HG02759 (cell line): ENCODE data around the gene ADGRV1.
"Not testable (repeated sequence)": the region's sequence is repeated elsewhere in the genome, so short reads cannot be mapped to it uniquely, and the experiment has no call there.

Experiments used
- ATAC-seq: cut with Tn5 transposase; IDR thresholded peaks from one replicate; pipeline ENCODE4 v1.9.1; 2021; ENCODE audit warnings: mild to moderate bottlenecking, moderate library complexity; ENCODE audit not compliant: unreplicated experiment

Gene ADGRV1

GRCh38 chr5:90802474-90803317 is 244.1 kb downstream of the ADGRV1 start:
- peak; percentile 87 for ATAC-seq

GRCh38 chr5:90803381-90803780 is 244.8 kb downstream of the ADGRV1 start:
- no peak for ATAC-seq

GRCh38 chr5:90803876-90804275 is 245.3 kb downstream of the ADGRV1 start:
- no peak for ATAC-seq

- ATAC-seq = no peak
Measured at GRCh38 chr5:90807496-90807895, 248.9 kb downstream of the ADGRV1 start.

GRCh38 chr5:90809311-90810056 is 250.9 kb downstream of the ADGRV1 start:
- ATAC-seq = no peak

GRCh38 chr5:90810211-90810610 is 251.6 kb downstream of the ADGRV1 start:
- ATAC-seq = no peak

GRCh38 chr5:90813392-90813791 is 254.8 kb downstream of the ADGRV1 start:
- no peak for ATAC-seq

GRCh38 chr5:90822062-90822461 is 263.5 kb downstream of the ADGRV1 start:
- ATAC-seq = not testable (repeated sequence)

GRCh38 chr5:90824436-90824835 is 265.8 kb downstream of the ADGRV1 start:
- ATAC-seq = no peak

GRCh38 chr5:90830058-90830457 is 271.5 kb downstream of the ADGRV1 start:
- ATAC-seq = no peak

GRCh38 chr5:90833753-90834152 is 275.2 kb downstream of the ADGRV1 start:
- ATAC-seq = no peak

GRCh38 chr5:90834711-90835110 is 276.1 kb downstream of the ADGRV1 start:
- ATAC-seq = no peak

GRCh38 chr5:90843443-90843842 is 284.8 kb downstream of the ADGRV1 start:
- peak; percentile 50 for ATAC-seq

GRCh38 chr5:90844931-90845330 is 286.3 kb downstream of the ADGRV1 start:
- ATAC-seq = no peak

- ATAC-seq = no peak
Measured at GRCh38 chr5:90845723-90846554, 287.3 kb downstream of the ADGRV1 start.

GRCh38 chr5:90847606-90848005 is 289.0 kb downstream of the ADGRV1 start:
- not testable (repeated sequence) for ATAC-seq

GRCh38 chr5:90849939-90850338 is 291.3 kb downstream of the ADGRV1 start:
- no peak for ATAC-seq

GRCh38 chr5:90852531-90852930 is 293.9 kb downstream of the ADGRV1 start:
- no peak for ATAC-seq

GRCh38 chr5:90853750-90854149 is 295.2 kb downstream of the ADGRV1 start:
- no peak for ATAC-seq

- no peak for ATAC-seq
Measured at GRCh38 chr5:90854169-90854568, 295.6 kb downstream of the ADGRV1 start.

GRCh38 chr5:90855296-90856010 is 296.9 kb downstream of the ADGRV1 start:
- ATAC-seq = no peak
